ENCODE data around the gene WDR4.
"Not testable (repeated sequence)": the region's sequence is repeated elsewhere in the genome, so short reads cannot be mapped to it uniquely, and the experiment has no call there.

GRCh38 chr21:42908484-42908883 lies 29.1 kb upstream of the WDR4 start:
- not testable (repeated sequence) for TF ChIP-seq EZH2phosphoT487 (IDR thresholded peaks at IDR 0.05; ENCODE audit: borderline replicate concordance, low read length); CTCF (conservative IDR thresholded peaks at IDR 0.05; ENCODE audit: low read depth, low read length)

Measured in PC-3 (cell line).